Activated naive CD4-positive, alpha-beta T cell treated with anti-CD3 and anti-CD28 coated beads, Interleukin-2, amount 50 U/mL, for 24 hours (primary cell): ENCODE data around the gene PCP4L1.

Experiments
- H3K27ac Mint-ChIP-seq: one replicate; pipeline ENCODE4 v1.8.0; 2021; ENCODE audit warnings: mild to moderate bottlenecking, mixed read lengths
- H3K27me3 Mint-ChIP-seq: one replicate; pipeline ENCODE4 v1.8.0; 2021; ENCODE audit warnings: mixed read lengths
- H3K36me3 Mint-ChIP-seq: one replicate; pipeline ENCODE4 v1.8.0; 2021; ENCODE audit warnings: mixed read lengths
- H3K4me1 Mint-ChIP-seq: one replicate; pipeline ENCODE4 v1.8.0; 2021; ENCODE audit warnings: mixed read lengths
- H3K4me3 Mint-ChIP-seq: one replicate; pipeline ENCODE4 v1.8.0; 2021; ENCODE audit warnings: mild to moderate bottlenecking, mixed read lengths
- H3K9me3 Mint-ChIP-seq: one replicate; pipeline ENCODE4 v1.8.0; 2021; ENCODE audit warnings: mixed read lengths

The PCP4L1 gene

GRCh38 chr1:161285521-161285920 lies 27.0 kb downstream of the PCP4L1 start:
- Mint-ChIP-seq H3K9me3 (no peaks in the 10 kb centered on the region), H3K27ac (peak overlapping the region; percentile 51), H3K36me3 (peaks cover 6% of the 10 kb centered on the region), H3K27me3 (no peaks in the 10 kb centered on the region), H3K4me1 (no peaks in the 10 kb centered on the region), H3K4me3 (no peak overlapping the region)

DNA sequence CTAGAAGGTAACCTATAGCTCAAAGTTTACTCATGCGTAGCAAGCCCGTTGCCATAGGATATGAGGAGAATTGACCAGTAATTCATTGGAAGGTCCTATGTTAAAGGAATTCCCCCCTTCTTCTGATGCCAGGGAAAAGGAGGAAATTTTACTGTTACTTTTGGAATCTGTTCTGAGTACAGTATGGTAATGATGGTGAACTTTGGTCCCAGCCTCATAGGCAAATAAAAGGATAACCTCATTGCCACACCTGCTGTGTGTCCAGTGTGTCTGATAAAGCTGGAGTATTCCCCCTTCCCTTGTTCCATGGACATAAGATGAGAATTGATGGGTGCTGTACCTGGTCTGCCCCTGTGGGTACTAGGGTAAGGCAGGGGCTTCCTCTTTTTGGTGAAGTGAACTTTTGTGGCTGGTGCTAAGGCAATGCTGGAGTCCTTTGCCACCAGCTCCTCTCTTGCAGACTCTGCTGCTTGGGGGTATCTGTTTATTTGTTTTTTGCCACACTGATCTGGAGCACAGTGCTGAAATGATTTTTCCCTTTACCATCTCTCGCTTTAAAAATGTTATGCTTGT lies 29.0 kb downstream of the PCP4L1 start:
- H3K27me3 Mint-ChIP-seq = no peaks in the 10 kb centered on the region
- H3K27ac Mint-ChIP-seq = no peak overlapping the region
- H3K36me3 Mint-ChIP-seq = peaks cover 5% of the 10 kb centered on the region
- H3K4me3 Mint-ChIP-seq = no peak overlapping the region
- H3K9me3 Mint-ChIP-seq = no peaks in the 10 kb centered on the region
- no peaks in the 10 kb centered on the region for H3K4me1 Mint-ChIP-seq

DNA sequence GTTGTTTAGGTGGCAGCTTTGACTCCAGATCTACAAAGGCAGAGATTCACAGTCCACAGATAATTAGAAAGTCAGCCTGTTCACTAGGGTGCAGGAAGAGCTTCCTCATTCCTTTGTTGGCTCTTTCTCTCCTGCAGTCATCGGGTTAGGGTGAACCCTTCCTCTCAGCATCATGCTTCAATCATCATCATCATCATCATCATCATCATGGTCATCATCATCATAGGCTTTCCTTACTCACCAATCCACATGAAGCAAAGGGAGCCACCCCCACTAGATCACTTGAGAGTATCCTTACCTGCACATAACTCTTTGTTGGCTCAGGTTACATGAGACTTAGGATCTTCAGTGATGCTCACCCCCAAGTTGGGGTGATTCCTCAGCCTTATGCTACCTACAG lies 32.2 kb downstream of the PCP4L1 start:
- H3K27ac Mint-ChIP-seq = no peak overlapping the region
- no peak overlapping the region for H3K4me3 Mint-ChIP-seq
- no peaks in the 10 kb centered on the region for H3K9me3 Mint-ChIP-seq
- peaks cover 1% of the 10 kb centered on the region for H3K36me3 Mint-ChIP-seq
- H3K4me1 Mint-ChIP-seq = no peaks in the 10 kb centered on the region
- no peaks in the 10 kb centered on the region for H3K27me3 Mint-ChIP-seq

- H3K36me3 Mint-ChIP-seq = peaks cover 2% of the 10 kb centered on the region
- H3K4me3 Mint-ChIP-seq = no peak overlapping the region
- peaks cover 5% of the 10 kb centered on the region for H3K4me1 Mint-ChIP-seq
- no peaks in the 10 kb centered on the region for H3K27me3 Mint-ChIP-seq
- H3K27ac Mint-ChIP-seq = no peak overlapping the region
- H3K9me3 Mint-ChIP-seq = no peaks in the 10 kb centered on the region
Observed at GRCh38 chr1:161297415-161297814, 38.9 kb downstream of the PCP4L1 start.

DNA sequence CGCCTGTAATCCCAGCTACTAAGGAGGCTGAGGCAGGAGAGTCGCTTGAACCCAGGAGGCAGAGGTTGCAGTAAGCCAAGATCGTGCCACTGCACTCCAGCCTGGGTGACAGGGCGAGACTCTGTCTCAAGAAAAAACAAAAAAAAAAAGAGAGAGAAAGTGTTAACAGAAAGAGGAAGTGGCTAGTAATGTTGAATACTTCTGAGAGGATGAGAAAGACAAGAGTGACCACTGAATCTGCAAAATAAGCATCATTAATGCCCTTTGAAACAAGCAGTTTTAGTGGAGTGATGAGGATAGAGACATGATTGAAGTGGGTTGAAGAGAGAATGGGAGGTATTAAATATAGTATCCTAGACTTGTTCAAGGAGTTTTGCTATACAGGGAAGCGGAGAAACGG lies 39.6 kb downstream of the PCP4L1 start:
- Mint-ChIP-seq H3K4me3 (no peak overlapping the region), H3K9me3 (no peaks in the 10 kb centered on the region), H3K4me1 (peaks cover 11% of the 10 kb centered on the region), H3K27ac (peak overlapping the region; percentile 64), H3K27me3 (no peaks in the 10 kb centered on the region), H3K36me3 (peaks cover 2% of the 10 kb centered on the region)

DNA sequence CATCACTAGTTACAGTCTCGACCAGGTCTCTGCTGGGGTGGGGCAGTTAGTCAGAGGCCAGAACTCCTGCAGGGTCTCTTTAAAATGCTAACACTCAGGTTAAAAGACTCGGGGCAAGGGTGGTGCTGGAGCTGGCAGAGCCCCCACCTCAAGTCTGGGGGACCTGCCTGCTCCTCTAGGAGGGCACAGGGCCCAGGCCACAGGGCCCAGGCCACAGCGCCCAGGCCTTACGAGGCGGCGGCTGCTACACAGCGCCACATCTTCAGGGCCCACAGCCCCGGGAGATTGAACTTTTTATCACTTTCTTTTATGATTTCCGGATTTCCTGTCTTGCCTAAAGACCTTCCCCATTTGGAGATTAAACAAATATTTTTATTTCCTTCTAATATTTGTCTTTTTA lies 40.8 kb downstream of the PCP4L1 start:
- Mint-ChIP-seq H3K27me3 (no peaks in the 10 kb centered on the region), H3K9me3 (no peaks in the 10 kb centered on the region), H3K36me3 (peaks cover 2% of the 10 kb centered on the region), H3K27ac (no peak overlapping the region), H3K4me3 (no peak overlapping the region), H3K4me1 (peaks cover 23% of the 10 kb centered on the region)

DNA sequence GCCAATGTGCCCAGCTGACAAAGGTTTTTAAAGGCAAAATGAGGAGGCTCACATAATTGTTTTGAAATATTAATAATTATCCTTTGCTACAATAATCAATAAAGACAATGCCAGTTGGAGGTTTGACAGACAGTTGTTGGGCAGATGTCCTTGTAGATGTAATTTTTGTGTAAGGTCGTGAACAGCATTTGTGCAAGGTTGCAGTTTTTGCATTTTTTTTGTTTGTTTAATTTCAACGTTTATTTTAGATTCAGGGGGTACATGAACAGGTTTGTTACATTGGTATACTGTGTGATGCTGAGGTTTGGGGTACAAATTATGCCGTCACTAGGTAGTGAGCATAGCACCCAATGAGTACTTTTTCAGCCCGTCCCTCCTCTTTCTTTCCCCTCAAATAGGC lies 41.9 kb downstream of the PCP4L1 start:
- Mint-ChIP-seq H3K9me3 (no peaks in the 10 kb centered on the region), H3K27ac (no peak overlapping the region), H3K27me3 (no peaks in the 10 kb centered on the region), H3K36me3 (peaks cover 2% of the 10 kb centered on the region), H3K4me1 (peaks cover 35% of the 10 kb centered on the region), H3K4me3 (no peak overlapping the region)

DNA sequence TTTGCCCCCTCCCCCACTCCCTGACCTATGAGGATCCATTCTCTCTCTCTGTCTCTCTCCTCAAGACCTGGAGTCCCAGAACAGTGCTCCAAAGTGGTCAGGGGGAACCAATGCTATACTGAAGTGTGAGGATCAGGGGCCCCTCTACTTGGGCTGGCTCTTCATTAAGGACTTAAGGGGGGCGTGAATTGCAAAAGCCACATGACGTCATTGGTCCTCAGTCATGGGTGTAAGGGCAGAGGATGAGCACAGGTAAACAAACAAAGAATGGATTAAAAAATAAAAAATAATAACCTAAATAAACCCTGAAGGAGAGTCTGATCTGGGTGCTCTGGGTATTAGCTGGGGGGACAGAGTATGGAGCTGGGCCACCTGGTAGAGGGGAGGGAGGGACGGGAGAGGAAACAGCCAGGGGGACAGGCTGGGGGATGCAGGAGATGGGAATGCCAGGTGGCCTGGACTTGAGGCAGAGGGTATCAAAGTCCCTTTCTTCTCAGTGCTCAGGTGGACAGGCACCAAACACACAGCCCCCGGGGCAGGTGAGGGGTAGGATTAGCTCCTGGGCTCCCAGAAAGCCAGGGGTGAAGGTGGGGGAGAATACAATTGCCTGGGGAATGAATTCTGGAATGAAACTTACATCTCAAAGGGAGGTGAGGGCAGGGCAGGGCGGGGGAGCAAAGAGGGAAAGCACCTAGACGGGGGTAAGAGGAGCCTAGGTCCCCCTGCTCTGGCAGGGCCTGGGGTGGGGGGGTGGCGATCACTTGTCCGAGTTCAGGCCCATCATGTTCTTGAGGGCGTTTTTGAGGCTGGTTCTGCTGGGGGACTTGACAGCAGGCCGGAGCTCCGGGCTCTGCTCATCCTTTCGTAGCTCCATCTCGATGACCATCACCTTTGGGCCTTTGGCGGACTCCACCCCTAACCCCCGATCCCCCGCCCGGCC lies 46.7 kb downstream of the PCP4L1 start:
- Mint-ChIP-seq H3K27ac (peak overlapping the region; percentile 91), H3K9me3 (no peaks in the 10 kb centered on the region), H3K36me3 (peaks cover 2% of the 10 kb centered on the region), H3K4me1 (peaks cover 50% of the 10 kb centered on the region), H3K27me3 (no peaks in the 10 kb centered on the region), H3K4me3 (peak overlapping the region; percentile 98)

DNA sequence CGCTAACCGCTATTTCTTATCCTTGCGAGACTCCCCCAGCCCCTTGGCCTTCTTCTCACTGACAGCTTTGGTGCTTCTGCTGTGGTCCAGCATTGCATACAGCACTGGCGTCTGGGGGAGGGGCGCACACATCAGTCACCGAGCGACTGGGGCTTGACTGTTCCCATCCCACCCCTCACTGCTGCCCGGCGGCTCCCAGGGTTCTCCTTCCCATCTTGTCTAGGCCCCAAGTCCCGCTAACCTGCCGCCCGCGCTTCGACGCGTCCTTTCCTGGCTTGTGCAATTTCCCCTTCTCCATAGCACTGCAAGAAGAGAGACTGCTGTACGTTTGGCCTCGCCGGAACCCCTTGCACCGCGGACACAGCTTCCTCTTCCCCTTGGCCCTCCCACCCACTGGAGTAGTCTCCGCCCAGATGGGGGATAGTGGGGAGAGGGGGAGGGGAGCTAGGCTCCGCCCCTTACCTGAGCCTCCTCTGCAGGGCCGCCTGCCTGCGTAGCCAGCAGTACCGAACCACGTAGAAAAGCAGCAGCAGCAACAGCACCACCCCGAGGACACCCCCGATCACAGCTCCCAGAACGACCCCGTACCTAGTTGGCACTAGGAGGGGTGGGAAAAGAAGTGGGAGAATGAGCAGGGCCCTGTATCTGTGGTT lies 47.4 kb downstream of the PCP4L1 start:
- H3K4me3 Mint-ChIP-seq = peak overlapping the region; percentile 98
- H3K36me3 Mint-ChIP-seq = no peaks in the 10 kb centered on the region
- H3K27me3 Mint-ChIP-seq = no peaks in the 10 kb centered on the region
- H3K4me1 Mint-ChIP-seq = peaks cover 50% of the 10 kb centered on the region
- peak overlapping the region; percentile 91 for H3K27ac Mint-ChIP-seq
- H3K9me3 Mint-ChIP-seq = no peaks in the 10 kb centered on the region

GRCh38 chr1:161307230-161307768 lies 48.8 kb downstream of the PCP4L1 start:
- H3K27me3 Mint-ChIP-seq = no peaks in the 10 kb centered on the region
- peaks cover 50% of the 10 kb centered on the region for H3K4me1 Mint-ChIP-seq
- peak overlapping the region; percentile 91 for H3K27ac Mint-ChIP-seq
- H3K4me3 Mint-ChIP-seq = peak overlapping the region; percentile 98
- H3K36me3 Mint-ChIP-seq = no peaks in the 10 kb centered on the region
- H3K9me3 Mint-ChIP-seq = no peaks in the 10 kb centered on the region

GRCh38 chr1:161307892-161308638 lies 49.5 kb downstream of the PCP4L1 start:
- Mint-ChIP-seq H3K27me3 (no peaks in the 10 kb centered on the region), H3K9me3 (no peaks in the 10 kb centered on the region), H3K4me1 (peaks cover 44% of the 10 kb centered on the region), H3K36me3 (no peaks in the 10 kb centered on the region), H3K4me3 (no peak overlapping the region), H3K27ac (peak overlapping the region; percentile 89)

- Mint-ChIP-seq H3K9me3 (no peaks in the 10 kb centered on the region), H3K27me3 (no peaks in the 10 kb centered on the region), H3K4me3 (no peak within 1 kb of the TSS), H3K27ac (no peak within 1 kb of the TSS), H3K36me3 (no peaks in the 10 kb centered on the region), H3K4me1 (peaks cover 42% of the 10 kb centered on the region)
Observed at GRCh38 chr1:161309868-161310267, 51.3 kb downstream of the PCP4L1 start, which contains the start of gene MPZ. MPZ (minus strand) TSS chr1:161309968; CDS start chr1:161309905, 63 bp downstream.

- no peak overlapping the region for H3K27ac Mint-ChIP-seq
- H3K27me3 Mint-ChIP-seq = no peaks in the 10 kb centered on the region
- H3K36me3 Mint-ChIP-seq = no peaks in the 10 kb centered on the region
- H3K4me1 Mint-ChIP-seq = peaks cover 38% of the 10 kb centered on the region
- no peak overlapping the region for H3K4me3 Mint-ChIP-seq
- no peaks in the 10 kb centered on the region for H3K9me3 Mint-ChIP-seq
Observed at GRCh38 chr1:161311595-161312181, 53.1 kb downstream of the PCP4L1 start.

DNA sequence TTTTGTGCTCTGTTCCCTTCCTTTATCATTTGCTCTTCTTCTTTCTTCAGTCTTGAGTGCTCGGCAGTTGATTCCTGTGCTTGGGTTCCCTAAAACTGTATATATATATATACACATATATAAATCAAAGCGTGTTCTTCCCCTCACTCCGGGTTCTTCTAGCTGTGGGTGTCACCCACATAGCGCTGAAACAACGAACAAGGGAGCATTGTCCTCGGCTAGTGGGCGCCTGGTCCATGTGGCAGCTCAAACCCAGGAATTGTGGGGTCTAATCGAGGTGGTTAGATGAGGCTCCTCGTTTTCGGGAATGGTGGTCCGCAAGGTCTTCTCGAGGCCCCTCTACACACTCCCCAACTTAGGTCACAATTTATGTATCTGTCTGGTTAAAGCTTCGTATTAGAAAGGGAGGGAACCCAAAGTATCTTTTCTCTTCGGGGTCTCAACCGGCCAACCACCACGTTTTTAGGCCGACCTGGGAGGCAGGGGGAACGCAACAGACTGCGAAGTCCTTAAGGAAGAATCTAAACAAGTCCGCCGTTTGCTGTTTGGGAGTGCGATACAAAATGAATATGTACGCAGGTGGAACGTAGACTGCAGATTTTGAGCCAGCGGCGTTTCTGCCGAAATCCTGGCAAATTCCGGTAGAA lies 55.1 kb downstream of the PCP4L1 start:
- peak overlapping the region; percentile 98 for H3K4me3 Mint-ChIP-seq
- no peaks in the 10 kb centered on the region for H3K9me3 Mint-ChIP-seq
- H3K27me3 Mint-ChIP-seq = no peaks in the 10 kb centered on the region
- H3K36me3 Mint-ChIP-seq = no peaks in the 10 kb centered on the region
- H3K4me1 Mint-ChIP-seq = peaks cover 30% of the 10 kb centered on the region
- peak overlapping the region; percentile 97 for H3K27ac Mint-ChIP-seq
